H1 (cell line): ENCODE measurements around the gene DENND2A. TPM values are rescaled to one million over a fixed set of nuclear protein-coding genes. Genes with fewer than 3 reads are reported as not detected.

ENCODE experiments used
- CTCF ChIA-PET: fragments of 300-600 bp; sonication (Branson Sonifier 250); formaldehyde crosslinking; loops from one replicate; lab custom pipeline; 2021; ENCODE audit not compliant: partially characterized antibody; lab: Charles Lee
- POLR2A ChIA-PET: fragments of 300-600 bp; sonication (Branson Sonifier 250); formaldehyde crosslinking; loops from one replicate; lab custom pipeline; 2021; ENCODE audit warnings: inconsistent platforms; ENCODE audit not compliant: partially characterized antibody; lab: Charles Lee
- DNase-seq, 2 experiments: peaks; one replicate each; pipeline versions ENCODE4 v3.0.0 to v3.0.0-alpha.2; 2010 to 2022; ENCODE audit warnings: low spot score in 2 of 2, low read depth in 1 of 2, mixed read lengths in 1 of 2
- FAIRE-seq: peaks from 2 replicates; lab custom pipeline; 2011; peaks lifted over from hg19 to GRCh38; lab: Jason Lieb, UNC
- H2AFZ ChIP-seq: 2 replicates; pipeline ENCODE4 v1.8.1; 2012; ENCODE audit warnings: low read length, inconsistent platforms
- H2AK5ac ChIP-seq: 2 replicates; pipeline ENCODE4 v1.6.1; 2013; ENCODE audit warnings: low read depth, low read length
- H2BK120ac ChIP-seq: replicated peaks from 2 replicates; pipeline ENCODE3; 2013; ENCODE audit warnings: low read depth, low read length, inconsistent platforms
- H2BK12ac ChIP-seq: 2 replicates; pipeline ENCODE4 v1.6.1; 2013; ENCODE audit warnings: low read depth, low read length
- H2BK15ac ChIP-seq: 2 replicates; pipeline ENCODE4 v1.6.1; 2013; ENCODE audit warnings: low read length
- H2BK20ac ChIP-seq: 2 replicates; pipeline ENCODE4 v1.6.1; 2013; ENCODE audit warnings: low read length
- H2BK5ac ChIP-seq: 2 replicates; pipeline ENCODE4 v1.6.1; 2013; ENCODE audit warnings: low read depth, low read length
- H3K14ac ChIP-seq: 2 replicates; pipeline ENCODE4 v1.6.1; 2013; ENCODE audit warnings: inconsistent platforms; ENCODE audit not compliant: insufficient read length
- H3K18ac ChIP-seq: 2 replicates; pipeline ENCODE4 v1.6.1; 2013; ENCODE audit warnings: low read length; ENCODE audit errors: extremely low read depth
- H3K23ac ChIP-seq: 2 replicates; pipeline ENCODE4 v1.6.1; 2013; ENCODE audit warnings: inconsistent platforms; ENCODE audit not compliant: insufficient read length
- H3K23me2 ChIP-seq: 2 replicates; pipeline ENCODE4 v1.6.1; 2013; ENCODE audit warnings: low read depth, low read length
- H3K27ac ChIP-seq: 2 replicates; pipeline ENCODE4 v1.6.1; 2011; ENCODE audit warnings: low read depth, low read length, inconsistent platforms
- H3K27me3 ChIP-seq, 4 experiments: replicated peaks in 1 of 4; 1 replicate in 1 of 4; 2 replicates in 3 of 4; pipeline versions ENCODE4 v1.6.1 to v1.8.1; 2011 to 2013; ENCODE audit warnings: low read length in 3 of 4, mild to moderate bottlenecking in 3 of 4, inconsistent platforms in 2 of 4, mixed read lengths in 2 of 4, moderate library complexity in 1 of 4; ENCODE audit not compliant: control insufficient read depth in 3 of 4, insufficient read depth in 3 of 4; ENCODE audit errors: extremely low read depth in 1 of 4
- H3K36me3 ChIP-seq, 4 experiments: 2 replicates each; pipeline versions ENCODE4 v1.6.1 to v1.8.1; 2011 to 2013; ENCODE audit warnings: mild to moderate bottlenecking in 4 of 4, low read length in 3 of 4, moderate library complexity in 2 of 4, control low read depth in 1 of 4, inconsistent platforms in 1 of 4; ENCODE audit not compliant: insufficient read depth in 4 of 4, control insufficient read depth in 2 of 4
- H3K4ac ChIP-seq: replicated peaks from 2 replicates; pipeline ENCODE3; 2013; ENCODE audit warnings: low read length, low read depth, mixed read lengths, inconsistent platforms; ENCODE audit not compliant: insufficient read length
- H3K4me1 ChIP-seq, 4 experiments: replicated peaks in 1 of 4; 1 replicate in 1 of 4; 2 replicates in 3 of 4; pipeline versions ENCODE4 v1.6.1 to v1.8.1; 2011 to 2013; ENCODE audit warnings: low read length in 3 of 4, inconsistent platforms in 2 of 4, mixed read lengths in 1 of 4; ENCODE audit not compliant: insufficient read depth in 4 of 4, control insufficient read depth in 3 of 4
- H3K4me2 ChIP-seq, 2 experiments: 2 replicates each; pipeline versions ENCODE4 v1.6.1 to v1.8.1; 2011 to 2013; ENCODE audit warnings: low read depth in 2 of 2, low read length in 2 of 2, control low read depth in 1 of 2, inconsistent platforms in 1 of 2, mild to moderate bottlenecking in 1 of 2; ENCODE audit not compliant: insufficient read depth in 1 of 2
- H3K4me3 ChIP-seq, 4 experiments: fragments of 200-600, 300-600 bp in 1 of 4; sonication (generic), shearing (Covaris generic), sonication (Bioruptor Twin) in 1 of 4; 2 replicates each; pipeline versions ENCODE4 v1.5.1 to v1.8.1; 2011 to 2016; ENCODE audit warnings: low read length in 4 of 4, low read depth in 3 of 4, control low read depth in 2 of 4, inconsistent platforms in 2 of 4, mild to moderate bottlenecking in 2 of 4, mixed read lengths in 1 of 4, moderate library complexity in 1 of 4; ENCODE audit not compliant: insufficient read depth in 2 of 4; ENCODE audit errors: extremely low read depth in 1 of 4
- H3K56ac ChIP-seq: replicated peaks from 2 replicates; pipeline ENCODE3; 2013; ENCODE audit warnings: low read depth, mild to moderate bottlenecking, mixed read lengths, low read length, inconsistent platforms; ENCODE audit not compliant: insufficient read length
- H3K79me1 ChIP-seq: 2 replicates; pipeline ENCODE4 v1.6.1; 2013; ENCODE audit warnings: low read depth, low read length, control low read depth
- H3K79me2 ChIP-seq, 2 experiments: 2 replicates each; pipeline versions ENCODE4 v1.6.1 to v1.8.1; 2012 to 2013; ENCODE audit warnings: low read length in 2 of 2, mild to moderate bottlenecking in 2 of 2, inconsistent platforms in 1 of 2; ENCODE audit not compliant: insufficient read depth in 2 of 2, control insufficient read depth in 1 of 2
- H3K9ac ChIP-seq, 4 experiments: replicated peaks in 1 of 4; 1 replicate in 1 of 4; 2 replicates in 3 of 4; pipeline versions ENCODE4 v1.6.1 to v1.8.1; 2011 to 2013; ENCODE audit warnings: low read depth in 3 of 4, low read length in 3 of 4, control low read depth in 2 of 4, mild to moderate bottlenecking in 2 of 4, moderate library complexity in 2 of 4, inconsistent platforms in 1 of 4; ENCODE audit errors: extremely low read depth in 1 of 4
- H3K9me3 ChIP-seq, 2 experiments: 2 replicates each; pipeline versions ENCODE4 v1.6.1 to v1.8.1; 2012 to 2013; ENCODE audit warnings: mild to moderate bottlenecking in 2 of 2, moderate library complexity in 2 of 2, control low read depth in 1 of 2, inconsistent platforms in 1 of 2, low read depth in 1 of 2, low read length in 1 of 2, mixed read lengths in 1 of 2; ENCODE audit not compliant: insufficient read depth in 2 of 2
- H4K20me1 ChIP-seq, 2 experiments: replicated peaks in 1 of 2; 2 replicates each; pipeline versions ENCODE3 to v1.8.1; 2011 to 2013; ENCODE audit warnings: inconsistent platforms in 2 of 2, low read length in 2 of 2, mild to moderate bottlenecking in 1 of 2; ENCODE audit not compliant: insufficient read depth in 2 of 2, control insufficient read depth in 1 of 2
- H4K5ac ChIP-seq: 2 replicates; pipeline ENCODE4 v1.6.1; 2013; ENCODE audit warnings: low read length, low read depth, mixed read lengths, inconsistent platforms; ENCODE audit not compliant: insufficient read length
- H4K8ac ChIP-seq: 2 replicates; pipeline ENCODE4 v1.8.0; 2013; ENCODE audit warnings: mild to moderate bottlenecking, moderate library complexity, low read length, inconsistent platforms; ENCODE audit not compliant: insufficient read depth; ENCODE audit errors: extremely low read depth
- H4K91ac ChIP-seq: replicated peaks from 2 replicates; pipeline ENCODE3; 2013; ENCODE audit warnings: low read length, mixed read lengths, inconsistent platforms; ENCODE audit not compliant: insufficient read length
- ASH2L ChIP-seq: fragments of 200-600, 300-600 bp; sonication (generic); IDR thresholded peaks from one replicate; pipeline ENCODE4 v1.7.1; 2017; ENCODE audit warnings: low read length
- CBX8 ChIP-seq: fragments of 300-800, 300-1000 bp; sonication (generic); IDR thresholded peaks from 2 replicates; pipeline ENCODE4 v1.7.1; 2016; ENCODE audit warnings: low read depth, low read length, borderline replicate concordance
- CEBPB ChIP-seq: IDR thresholded peaks from 2 replicates; pipeline ENCODE4 v1.6.1; 2012; ENCODE audit warnings: low read depth, low read length
- EZH2 ChIP-seq: fragments of 200-600 bp; sonication (generic); IDR thresholded peaks from 2 replicates; pipeline ENCODE4 v1.7.1; 2012; ENCODE audit warnings: low read depth, mild to moderate bottlenecking, moderate library complexity, low read length, inconsistent platforms; ENCODE audit not compliant: severe bottlenecking
- HDAC2 ChIP-seq, 2 experiments: fragments of 300-600 bp in 1 of 2; sonication (generic) in 1 of 2; IDR thresholded peaks; 2 replicates each; pipeline ENCODE4 v1.6.1; 2011 to 2012; ENCODE audit warnings: low read depth in 2 of 2, low read length in 2 of 2, mild to moderate bottlenecking in 2 of 2, moderate library complexity in 2 of 2, borderline replicate concordance in 1 of 2, inconsistent platforms in 1 of 2
- HDAC6 ChIP-seq: IDR thresholded peaks from one replicate; pipeline ENCODE4 v1.7.1; 2012; ENCODE audit warnings: low read depth, mild to moderate bottlenecking, inconsistent platforms, low read length, moderate library complexity
- POLR2A ChIP-seq, 2 experiments: IDR thresholded peaks; 1 replicate in 1 of 2; 2 replicates in 1 of 2; pipeline ENCODE4 v1.6.1; 2011; ENCODE audit warnings: low read depth in 2 of 2, low read length in 2 of 2, mild to moderate bottlenecking in 2 of 2; ENCODE audit errors: control extremely low read depth in 1 of 2
- SRF ChIP-seq: IDR thresholded peaks from 2 replicates; pipeline ENCODE4 v1.6.1; 2011; ENCODE audit warnings: mild to moderate bottlenecking, low read depth, low read length, moderate library complexity
- TAF7 ChIP-seq: optimal IDR thresholded peaks from 2 replicates; pipeline ENCODE3; 2011; ENCODE audit warnings: low read depth, mild to moderate bottlenecking, inconsistent platforms, low read length, moderate library complexity, borderline replicate concordance
- TEAD4 ChIP-seq: IDR thresholded peaks from 2 replicates; pipeline ENCODE4 v1.6.1; 2012; ENCODE audit warnings: low read depth, low read length, inconsistent platforms, mixed read lengths
- WGBS, 2 experiments: shearing (Covaris generic) in 1 of 2; methylation state at CpG; one replicate each; pipeline versions ENCODE4 v1.1.6 to v1.1.7; 2013 to 2015; ENCODE audit warnings: low lambda C conversion rate in 2 of 2, mixed read lengths in 2 of 2, inconsistent platforms in 1 of 2, low coverage in 1 of 2, missing lambda C conversion rate in 1 of 2; ENCODE audit not compliant: insufficient replicate concordance in 2 of 2, insufficient coverage in 1 of 2, insufficient read length in 1 of 2; ENCODE audit errors: extremely low coverage in 1 of 2, missing lambda C conversion rate in 1 of 2; 5-methylcytosine and 5-hydroxymethylcytosine counted together
- polyA plus RNA-seq, 7 experiments: library from polyadenylated mRNA; depleted of rRNA in 3 of 7; stranded (reverse) in 5 of 7; unstranded in 2 of 7; fragments of >200 nt in 5 of 7; fragments of 200-250 nt in 2 of 7; gene quantifications; 1 replicate in 5 of 7; 2 replicates in 1 of 7; 4 replicates in 1 of 7; pipeline versions ENCODE4 v1.2.1 to v1.2.3, GENCODE V29; 2011 to 2013; ENCODE audit warnings: missing spikeins in 2 of 7, mixed read lengths in 2 of 7
- total RNA-seq: library from RNA; stranded (reverse); fragmentation: NEBNext Ultra II Directional; extraction: Animal tissue kit (Norgen Biotek cat#: 25700); gene quantifications from 2 replicates; pipeline ENCODE4 v1.2.1, GENCODE V29; 2021
- TF ChIP-seq, protein P1 (sequence below): IDR thresholded peaks from 2 replicates; pipeline ENCODE4 v1.6.1; 2011; ENCODE audit warnings: low read length, improper control_type of control experiment

Gene DENND2A
- total and polyA plus RNA-seq, 2 of the 8 experiments (the other 6 are each of a cell fraction or from before 2014, with no cell fraction given): 5.0 to 13.0 TPM

DNA sequence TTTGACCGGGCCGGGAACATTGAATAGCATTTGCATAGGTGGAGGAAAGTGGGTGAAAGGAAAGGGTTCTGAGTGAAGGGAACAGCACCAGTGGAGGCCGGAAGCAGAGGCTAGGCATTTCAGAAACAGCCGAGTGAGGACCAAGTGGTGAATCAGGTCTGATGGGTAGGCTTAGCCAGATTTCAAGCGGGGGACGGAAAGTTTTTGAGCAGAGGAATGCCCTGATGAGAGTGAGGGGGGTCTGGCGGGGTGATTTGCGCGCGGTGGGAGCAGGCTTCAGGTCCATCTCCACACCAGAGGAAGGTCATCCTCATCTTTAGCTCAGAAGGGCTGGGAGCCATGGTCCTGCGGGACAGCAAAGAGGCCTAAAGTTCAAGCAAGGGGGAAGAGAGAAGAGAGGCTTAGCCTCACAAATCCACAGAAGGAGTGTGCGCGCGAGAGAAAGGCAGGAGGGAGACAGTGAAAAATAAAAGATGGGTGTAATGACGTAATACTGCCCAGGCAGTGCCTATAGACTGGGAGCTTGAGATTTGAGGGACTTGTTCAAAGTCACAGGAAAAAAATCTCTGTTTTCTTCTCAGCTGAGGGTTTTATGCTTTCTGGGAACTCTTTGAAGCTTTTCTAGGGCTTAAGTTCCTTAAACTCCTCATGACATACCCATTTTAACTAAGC is 1.0 kb upstream of the DENND2A start:
- Histone ChIP-seq H3K4me2 (peak overlapping the region; percentile 64 to 89), H3K27ac (no peak overlapping the region), H4K20me1 (no peaks in the 10 kb centered on the region), H2BK5ac (no peak overlapping the region), H3K56ac (no peak overlapping the region), H2BK15ac (no peak overlapping the region), H4K91ac (no peak overlapping the region), H3K4me1 (peaks cover 5 to 20% (median 12%) of the 10 kb centered on the region in 4 experiments), H2AFZ (peak overlapping the region; percentile 40; the same call in 1 of the 2 replicates), H3K4ac (no peak overlapping the region), H2BK12ac (0 out of 2 replicates have a peak overlapping the region, but pooled peaks have one; percentile 68), H4K8ac (no peak overlapping the region), H3K9me3 (no peaks in the 10 kb centered on the region), H3K79me2 (0 out of 4 replicates have a peak, but pooled peaks cover 0 to 2% of the 10 kb centered on the region in 2 experiments), H3K18ac (peak overlapping the region; percentile 55; the same call in 1 of the 2 replicates), H4K5ac (no peak overlapping the region), H3K27me3 (peaks cover 0 to 28% (median 14%) of the 10 kb centered on the region in 4 experiments; a peak in 5 of 7 replicates), H2BK120ac (no peak overlapping the region), H3K36me3 (no peaks in the 10 kb centered on the region), H3K79me1 (peaks cover 2% of the 10 kb centered on the region; the same call in 1 of the 2 replicates), H3K9ac (no peak overlapping the region), H3K23ac (no peak overlapping the region), H2AK5ac (no peak overlapping the region), H3K23me2 (peaks cover 12% of the 10 kb centered on the region), H3K14ac (no peak overlapping the region), H2BK20ac (no peak overlapping the region; the same call in 1 of the 2 replicates), H3K4me3 (peak overlapping the region; percentile 56 to 69 (median 62); a peak in 7 of 8 replicates)
- 38% methylated on average over 15 of the region's 15 CpGs; no CpG with 5 or more reads in 1 of the 2 experiments for WGBS, 2 experiments
- FAIRE-seq (no peak), DNase-seq (no peak)
- CTCF ChIA-PET: interaction anchor here (0.5 to 19.9 kb wide), 12 partner anchors 10 to 447 kb away, joined by 3 to 322 read pairs (median 3); no protein-coding TSS in a partner anchor
- POLR2A ChIA-PET: interaction anchor here (0.6 to 1.5 kb wide), 5 partner anchors 15 to 243 kb away, joined by 3 to 5 read pairs (median 3); partner anchors contain the start of gene SLC37A3
- TF ChIP-seq CEBPB (no peak), TAF7 (no peak), ASH2L (no peak), HDAC6 (no peak), CBX8 (no peak), TEAD4 (no peak), SRF (no peak), HDAC2 (IDR thresholded peaks at IDR 0.05; ENCODE audit: borderline replicate concordance in 1 of 2, low read depth in 2 of 2, low read length in 2 of 2) (0 out of 4 replicates have a peak, but pooled peaks of 1 of the 2 experiments have one; percentile 21), EZH2 (no peak), POLR2A (IDR thresholded peaks at IDR 0.05; ENCODE audit: control extremely low read depth in 1 of 2, low read depth in 2 of 2, low read length in 2 of 2) (no peak)
- TF ChIP-seq, protein P1, sequence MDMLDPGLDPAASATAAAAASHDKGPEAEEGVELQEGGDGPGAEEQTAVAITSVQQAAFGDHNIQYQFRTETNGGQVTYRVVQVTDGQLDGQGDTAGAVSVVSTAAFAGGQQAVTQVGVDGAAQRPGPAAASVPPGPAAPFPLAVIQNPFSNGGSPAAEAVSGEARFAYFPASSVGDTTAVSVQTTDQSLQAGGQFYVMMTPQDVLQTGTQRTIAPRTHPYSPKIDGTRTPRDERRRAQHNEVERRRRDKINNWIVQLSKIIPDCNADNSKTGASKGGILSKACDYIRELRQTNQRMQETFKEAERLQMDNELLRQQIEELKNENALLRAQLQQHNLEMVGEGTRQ: no peak
